Measurements from ENCODE around the gene SLX4.

Gene SLX4

DNA sequence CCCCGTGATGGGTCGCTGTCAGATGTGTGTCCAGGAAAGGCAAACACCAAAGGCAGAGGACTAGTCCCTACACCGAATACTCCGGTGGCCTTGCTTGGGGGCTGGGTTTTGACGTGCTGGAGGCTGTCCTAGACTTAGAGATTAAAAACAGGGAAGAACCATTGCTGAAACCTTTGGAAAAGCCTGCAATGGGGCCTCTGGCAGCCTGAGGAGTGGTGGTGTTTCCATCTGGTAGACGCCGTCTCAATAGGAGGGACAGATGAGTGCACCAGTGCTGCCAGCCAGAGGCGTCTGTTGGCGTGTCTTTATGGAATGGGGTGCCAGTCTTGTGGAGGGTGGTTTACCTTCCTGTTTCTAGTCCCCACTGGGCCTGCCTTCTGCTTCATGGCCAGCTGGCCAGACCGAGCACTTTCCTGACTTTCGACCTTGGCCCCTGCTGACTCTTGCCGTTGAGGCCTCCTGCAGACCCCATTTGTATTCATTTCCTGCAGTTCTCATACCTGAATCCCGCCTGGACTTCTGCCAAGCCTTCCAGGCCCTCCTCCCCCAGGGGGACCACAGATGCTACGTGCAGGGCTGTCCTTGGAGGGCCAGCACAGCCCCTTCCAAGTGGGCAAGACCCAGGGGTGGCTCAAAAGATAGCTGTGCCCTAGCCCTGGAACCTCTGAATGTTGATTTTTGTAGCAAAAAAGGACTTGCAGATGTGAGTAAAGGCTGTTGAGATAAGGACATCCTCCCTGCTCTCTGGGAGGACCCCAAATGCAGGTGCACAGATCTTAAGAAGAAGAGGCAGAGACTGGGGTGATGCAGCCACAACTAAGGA, 41.2 kb upstream of the SLX4 start:
- peaks cover 40 to 44% of the 10 kb centered on the region in 2 experiments for H3K36me3 ChIP-seq (ENCODE audit: control insufficient read depth in 1 of 2, insufficient read depth in 2 of 2, low read length in 2 of 2)
- no peaks in the 10 kb centered on the region for H3K79me1 ChIP-seq (ENCODE audit: low read length)
- no peak overlapping the region for H3K27ac ChIP-seq (ENCODE audit: low read depth, low read length)
- no peak overlapping the region for H2BK5ac ChIP-seq (ENCODE audit: low read depth, low read length, poor library complexity)
- H3K79me2 ChIP-seq (ENCODE audit: control insufficient read depth, insufficient read depth, low read length, poor library complexity), result no peaks in the 10 kb centered on the region
- H3K9ac ChIP-seq (ENCODE audit: low read length), result no peak overlapping the region
- no peak overlapping the region for H2AK5ac ChIP-seq (ENCODE audit: low read length)
- no peak overlapping the region for H4K12ac ChIP-seq (ENCODE audit: low read depth, low read length)
- no peak overlapping the region for H2BK120ac ChIP-seq (ENCODE audit: insufficient read depth, low read length, poor library complexity)
- no peak overlapping the region for H3K14ac ChIP-seq (ENCODE audit: low read length)
- H3K18ac ChIP-seq (ENCODE audit: low read length), result no peak overlapping the region
- no peak overlapping the region for H3K4ac ChIP-seq (ENCODE audit: low read depth, low read length)
- H3K27me3 ChIP-seq (ENCODE audit: insufficient read depth, low read length), result no peaks in the 10 kb centered on the region
- no peak overlapping the region for H4K91ac ChIP-seq (ENCODE audit: low read depth, low read length)
- H3K4me2 ChIP-seq (ENCODE audit: low read length), result no peak overlapping the region
- no peak overlapping the region for H2BK12ac ChIP-seq (ENCODE audit: low read length)
- no CpG with 5 or more reads among the region's 14 CpGs for WGBS (ENCODE audit: extremely low coverage, insufficient coverage, insufficient read length)
- H3K4me3 ChIP-seq (ENCODE audit: low read depth, low read length), result no peak overlapping the region
- H3K9me3 ChIP-seq (ENCODE audit: insufficient read depth, low read depth, low read length), result no peaks in the 10 kb centered on the region
- no peak for DNase-seq
- no peak overlapping the region for H4K8ac ChIP-seq (ENCODE audit: low read depth, low read length)
- H3K4me1 ChIP-seq (ENCODE audit: control insufficient read depth in 1 of 2, insufficient read depth in 2 of 2, low read length in 2 of 2), result peaks cover 2 to 8% of the 10 kb centered on the region in 2 experiments
- H3K23ac ChIP-seq (ENCODE audit: low read length), result no peak overlapping the region
- no peak overlapping the region for H2AFZ ChIP-seq (ENCODE audit: insufficient read depth, low read length, poor library complexity)

DNA sequence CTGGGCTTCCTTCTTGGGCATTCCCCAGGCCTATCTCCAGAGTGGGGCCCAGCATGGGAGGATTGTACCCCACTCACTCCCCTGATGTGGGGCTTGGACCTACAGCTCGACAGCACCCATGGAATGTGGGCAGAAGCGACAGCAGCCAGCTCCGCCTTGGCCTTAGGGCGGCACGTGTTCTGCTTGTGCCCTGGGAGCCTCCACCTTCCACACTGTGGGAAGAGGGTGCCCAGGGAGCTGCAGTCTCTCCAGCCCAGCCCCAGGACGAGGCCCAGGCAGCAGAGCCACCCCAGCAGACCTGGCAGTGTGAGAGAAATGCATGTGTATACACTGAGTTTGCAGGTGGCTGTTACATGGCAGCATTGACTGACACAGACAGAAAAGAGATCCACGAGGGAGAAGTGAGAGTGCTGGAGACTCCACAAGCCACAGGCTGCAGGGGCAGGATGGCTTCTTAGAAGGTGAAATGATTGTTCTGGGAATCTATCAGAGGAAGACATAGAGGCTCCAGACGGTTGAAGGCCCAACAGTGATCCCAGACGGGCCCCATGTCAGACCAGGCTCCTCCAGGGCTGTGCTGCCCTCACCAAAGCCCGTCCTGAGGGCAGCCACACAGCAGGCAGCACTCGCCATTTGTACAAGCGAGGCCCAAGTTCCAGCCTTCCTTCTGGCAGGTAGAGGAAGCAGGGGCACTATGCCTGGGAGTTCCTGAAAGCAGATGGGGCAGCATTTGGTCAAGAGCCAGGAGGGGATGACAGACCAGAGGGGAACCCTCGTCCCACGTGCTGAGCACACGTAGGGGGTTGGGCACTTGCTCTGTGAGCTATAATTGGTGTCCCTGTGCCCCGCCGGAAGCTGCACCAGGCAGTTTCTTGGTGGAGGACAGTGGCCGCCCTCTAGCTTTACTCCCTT, 40.3 kb upstream of the SLX4 start:
- Histone ChIP-seq H3K14ac (ENCODE audit: low read length) (no peak overlapping the region), H3K79me1 (ENCODE audit: low read length) (no peaks in the 10 kb centered on the region), H2AK5ac (ENCODE audit: low read length) (no peak overlapping the region), H3K4me1 (ENCODE audit: control insufficient read depth in 1 of 2, insufficient read depth in 2 of 2, low read length in 2 of 2) (peaks cover 2 to 6% of the 10 kb centered on the region in 2 experiments), H3K18ac (ENCODE audit: low read length) (no peak overlapping the region), H3K27ac (ENCODE audit: low read depth, low read length) (no peak overlapping the region), H2BK12ac (ENCODE audit: low read length) (no peak overlapping the region), H2BK120ac (ENCODE audit: insufficient read depth, low read length, poor library complexity) (no peak overlapping the region), H3K79me2 (ENCODE audit: control insufficient read depth, insufficient read depth, low read length, poor library complexity) (no peaks in the 10 kb centered on the region), H3K9ac (ENCODE audit: low read length) (no peak overlapping the region), H3K4ac (ENCODE audit: low read depth, low read length) (no peak overlapping the region), H3K27me3 (ENCODE audit: insufficient read depth, low read length) (no peaks in the 10 kb centered on the region), H3K4me3 (ENCODE audit: low read depth, low read length) (no peak overlapping the region), H3K4me2 (ENCODE audit: low read length) (no peak overlapping the region), H3K23ac (ENCODE audit: low read length) (no peak overlapping the region), H2AFZ (ENCODE audit: insufficient read depth, low read length, poor library complexity) (no peak overlapping the region), H4K8ac (ENCODE audit: low read depth, low read length) (no peak overlapping the region), H4K91ac (ENCODE audit: low read depth, low read length) (no peak overlapping the region), H4K12ac (ENCODE audit: low read depth, low read length) (no peak overlapping the region), H3K9me3 (ENCODE audit: insufficient read depth, low read depth, low read length) (no peaks in the 10 kb centered on the region), H3K36me3 (ENCODE audit: control insufficient read depth in 1 of 2, insufficient read depth in 2 of 2, low read length in 2 of 2) (peaks cover 31 to 35% of the 10 kb centered on the region in 2 experiments), H2BK5ac (ENCODE audit: low read depth, low read length, poor library complexity) (no peak overlapping the region)
- DNase-seq, result no peak
- no CpG with 5 or more reads among the region's 18 CpGs for WGBS (ENCODE audit: extremely low coverage, insufficient coverage, insufficient read length)

DNA sequence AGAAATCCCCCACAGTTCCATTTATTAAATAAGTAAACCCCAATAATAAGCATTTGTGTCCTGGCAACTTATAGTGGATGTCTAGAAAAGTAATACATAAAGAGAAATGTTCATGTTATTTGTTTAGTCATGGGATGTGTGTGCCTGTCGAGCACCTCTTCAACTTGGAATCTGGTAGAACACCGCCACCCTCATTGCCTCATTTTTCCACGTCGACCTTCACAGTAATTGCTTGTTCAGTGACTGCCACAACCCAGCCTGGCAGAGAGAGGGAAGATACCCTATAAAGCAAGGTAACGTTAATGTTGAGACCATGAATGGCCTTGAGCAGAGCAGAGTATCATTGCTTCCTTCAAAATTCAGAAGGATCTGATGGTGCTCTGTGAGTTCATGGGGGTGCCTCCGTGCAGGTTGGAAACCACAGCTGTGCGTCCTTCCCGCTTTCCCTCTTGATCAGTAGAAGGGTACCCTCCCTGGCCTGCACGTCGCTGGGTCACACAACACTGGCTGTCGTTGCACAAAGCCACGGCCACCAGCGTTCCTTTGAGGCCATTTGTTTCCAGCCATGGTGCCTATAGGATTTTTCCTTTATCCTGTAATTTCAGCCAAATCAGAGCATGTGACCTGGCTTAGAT, 39.3 kb upstream of the SLX4 start:
- Histone ChIP-seq H2BK5ac (ENCODE audit: low read depth, low read length, poor library complexity) (no peak overlapping the region), H2BK120ac (ENCODE audit: insufficient read depth, low read length, poor library complexity) (no peak overlapping the region), H3K79me2 (ENCODE audit: control insufficient read depth, insufficient read depth, low read length, poor library complexity) (no peaks in the 10 kb centered on the region), H3K9me3 (ENCODE audit: insufficient read depth, low read depth, low read length) (no peaks in the 10 kb centered on the region), H3K4ac (ENCODE audit: low read depth, low read length) (no peak overlapping the region), H3K9ac (ENCODE audit: low read length) (no peak overlapping the region), H4K8ac (ENCODE audit: low read depth, low read length) (no peak overlapping the region), H3K36me3 (ENCODE audit: control insufficient read depth in 1 of 2, insufficient read depth in 2 of 2, low read length in 2 of 2) (peaks cover 23 to 27% of the 10 kb centered on the region in 2 experiments), H4K12ac (ENCODE audit: low read depth, low read length) (no peak overlapping the region), H3K79me1 (ENCODE audit: low read length) (no peaks in the 10 kb centered on the region), H2AFZ (ENCODE audit: insufficient read depth, low read length, poor library complexity) (no peak overlapping the region), H3K4me3 (ENCODE audit: low read depth, low read length) (no peak overlapping the region), H3K23ac (ENCODE audit: low read length) (no peak overlapping the region), H2AK5ac (ENCODE audit: low read length) (no peak overlapping the region), H3K27me3 (ENCODE audit: insufficient read depth, low read length) (no peaks in the 10 kb centered on the region), H3K14ac (ENCODE audit: low read length) (no peak overlapping the region), H3K4me1 (ENCODE audit: control insufficient read depth in 1 of 2, insufficient read depth in 2 of 2, low read length in 2 of 2) (peaks cover 2 to 11% of the 10 kb centered on the region in 2 experiments), H3K4me2 (ENCODE audit: low read length) (no peak overlapping the region), H3K18ac (ENCODE audit: low read length) (no peak overlapping the region), H4K91ac (ENCODE audit: low read depth, low read length) (no peak overlapping the region), H3K27ac (ENCODE audit: low read depth, low read length) (no peak overlapping the region), H2BK12ac (ENCODE audit: low read length) (no peak overlapping the region)
- DNase-seq, result no peak
- WGBS (ENCODE audit: extremely low coverage, insufficient coverage, insufficient read length), result no CpG with 5 or more reads among the region's 13 CpGs

DNA sequence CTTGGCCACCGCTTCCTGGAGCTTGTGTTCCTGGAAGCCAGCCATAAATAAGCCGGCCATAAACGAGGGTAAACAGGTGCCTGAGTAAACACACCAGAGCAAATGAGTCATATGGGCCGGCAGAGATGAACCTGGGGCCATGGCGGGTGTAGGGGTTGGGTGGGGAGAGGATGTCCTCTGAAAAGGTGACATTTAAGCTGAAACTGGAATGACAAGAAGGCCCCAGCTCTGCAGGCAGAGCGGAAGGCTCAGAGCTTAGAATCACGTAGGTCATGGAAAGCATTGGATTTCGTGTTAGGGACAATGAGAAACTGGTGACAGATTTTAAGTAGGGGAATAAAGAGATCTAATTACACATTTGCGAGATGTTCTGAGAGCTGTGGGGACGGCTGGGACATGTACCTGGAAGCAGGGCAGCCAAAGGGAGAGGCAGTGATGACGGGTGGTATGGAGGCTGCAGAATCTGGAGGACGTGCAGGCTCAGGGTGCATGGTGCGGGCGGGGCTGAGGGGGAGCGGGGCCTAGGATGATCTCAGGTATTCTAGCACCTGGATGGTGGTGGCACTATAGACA, 35.0 kb upstream of the SLX4 start:
- Histone ChIP-seq H3K27me3 (ENCODE audit: insufficient read depth, low read length) (no peaks in the 10 kb centered on the region), H3K79me1 (ENCODE audit: low read length) (peaks cover 9% of the 10 kb centered on the region), H3K27ac (ENCODE audit: low read depth, low read length) (no peak overlapping the region), H3K79me2 (ENCODE audit: control insufficient read depth, insufficient read depth, low read length, poor library complexity) (no peaks in the 10 kb centered on the region), H3K36me3 (ENCODE audit: control insufficient read depth in 1 of 2, insufficient read depth in 2 of 2, low read length in 2 of 2) (peaks cover 5 to 7% of the 10 kb centered on the region in 2 experiments), H2BK120ac (ENCODE audit: insufficient read depth, low read length, poor library complexity) (no peak overlapping the region), H2BK5ac (ENCODE audit: low read depth, low read length, poor library complexity) (no peak overlapping the region), H3K4me1 (ENCODE audit: control insufficient read depth in 1 of 2, insufficient read depth in 2 of 2, low read length in 2 of 2) (peaks cover 13 to 24% of the 10 kb centered on the region in 2 experiments), H3K23ac (ENCODE audit: low read length) (no peak overlapping the region), H3K4me3 (ENCODE audit: low read depth, low read length) (no peak overlapping the region), H4K12ac (ENCODE audit: low read depth, low read length) (no peak overlapping the region), H3K4ac (ENCODE audit: low read depth, low read length) (no peak overlapping the region), H4K91ac (ENCODE audit: low read depth, low read length) (no peak overlapping the region), H3K4me2 (ENCODE audit: low read length) (no peak overlapping the region), H4K8ac (ENCODE audit: low read depth, low read length) (no peak overlapping the region), H3K9ac (ENCODE audit: low read length) (no peak overlapping the region), H3K18ac (ENCODE audit: low read length) (no peak overlapping the region), H2BK12ac (ENCODE audit: low read length) (no peak overlapping the region), H2AFZ (ENCODE audit: insufficient read depth, low read length, poor library complexity) (no peak overlapping the region), H3K14ac (ENCODE audit: low read length) (no peak overlapping the region), H3K9me3 (ENCODE audit: insufficient read depth, low read depth, low read length) (no peaks in the 10 kb centered on the region), H2AK5ac (ENCODE audit: low read length) (no peak overlapping the region)
- WGBS (ENCODE audit: extremely low coverage, insufficient coverage, insufficient read length), result no CpG with 5 or more reads among the region's 15 CpGs
- no peak for DNase-seq

Data from trophoblast cell (in vitro differentiated cells and primary cell).